ENCODE data around the gene TRIM37. TPM values are rescaled to one million over a fixed set of nuclear protein-coding genes. Genes with fewer than 3 reads are reported as not detected.

The TRIM37 gene
- total and polyA plus RNA-seq, 2 donors from 2014 or later: 9.7 to 19.1 TPM

DNA sequence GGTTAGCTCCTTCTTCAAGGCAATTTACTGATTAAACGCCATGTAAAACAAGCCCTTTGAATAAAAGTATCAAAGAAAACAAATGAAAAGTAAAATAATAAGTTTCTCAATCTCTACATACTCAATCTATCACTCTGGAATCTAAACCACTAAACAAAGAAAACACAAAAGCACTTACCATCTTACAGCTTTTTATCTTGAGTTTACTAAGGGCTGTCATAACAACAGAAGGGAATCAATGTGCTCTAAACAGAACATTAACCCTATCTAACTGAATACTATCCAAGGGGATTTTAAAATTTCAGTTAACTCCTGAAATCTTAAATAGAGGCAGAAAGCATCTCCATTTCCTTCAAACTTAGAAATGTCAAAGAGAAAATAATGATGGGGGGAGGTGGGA lies 44.9 kb upstream of the TRIM37 start:
- intact Hi-C loops (cut with DNase I): no loop called here
- no peaks in the 10 kb centered on the region for H3K36me3 ChIP-seq (ENCODE audit: control insufficient read depth in 2 of 3, insufficient read depth in 3 of 3, low read length in 3 of 3)
- H3K27ac ChIP-seq (ENCODE audit: low read depth in 2 of 2, low read length in 2 of 2): no peak overlapping the region

DNA sequence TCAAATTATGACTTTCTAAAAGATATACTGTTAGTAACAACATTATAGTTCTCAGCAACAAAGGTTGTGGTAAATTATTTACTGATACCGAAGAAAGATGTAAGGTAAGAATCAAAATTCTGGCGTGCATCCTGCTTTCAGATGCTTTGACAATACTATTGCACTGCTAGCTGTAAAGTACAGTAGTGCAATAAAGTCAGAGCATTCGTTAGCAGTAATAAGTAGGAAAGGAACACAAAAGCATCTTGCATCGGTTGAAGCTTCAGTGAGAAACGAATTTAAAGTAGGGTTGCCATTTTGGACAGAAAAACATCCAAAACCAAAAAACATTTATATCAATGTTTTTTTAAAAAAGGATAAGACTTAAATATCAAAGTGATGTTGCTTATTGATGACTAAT lies 44.3 kb upstream of the TRIM37 start:
- H3K4me3 ChIP-seq (ENCODE audit: low read length in 3 of 3): no peak overlapping the region
- H3K27me3 ChIP-seq (ENCODE audit: control insufficient read depth, insufficient read depth, low read length): no peaks in the 10 kb centered on the region
- no peaks in the 10 kb centered on the region for H3K36me3 ChIP-seq (ENCODE audit: control insufficient read depth in 2 of 3, insufficient read depth in 3 of 3, low read length in 3 of 3)
- intact Hi-C loops (cut with DNase I): no loop called here
- H3K9me3 ChIP-seq (ENCODE audit: control insufficient read depth in 2 of 3, insufficient read depth in 1 of 3, low read length in 3 of 3): no peaks in the 10 kb centered on the region
- peaks cover 0 to 3% (median 3%) of the 10 kb centered on the region in 3 donors for H3K4me1 ChIP-seq (ENCODE audit: control insufficient read depth in 2 of 3, insufficient read depth in 2 of 3, low read depth in 1 of 3, low read length in 3 of 3)
- no peak for FAIRE-seq
- no peak overlapping the region for H3K9ac ChIP-seq (ENCODE audit: low read length in 3 of 3)
- TF ChIP-seq, protein P1, sequence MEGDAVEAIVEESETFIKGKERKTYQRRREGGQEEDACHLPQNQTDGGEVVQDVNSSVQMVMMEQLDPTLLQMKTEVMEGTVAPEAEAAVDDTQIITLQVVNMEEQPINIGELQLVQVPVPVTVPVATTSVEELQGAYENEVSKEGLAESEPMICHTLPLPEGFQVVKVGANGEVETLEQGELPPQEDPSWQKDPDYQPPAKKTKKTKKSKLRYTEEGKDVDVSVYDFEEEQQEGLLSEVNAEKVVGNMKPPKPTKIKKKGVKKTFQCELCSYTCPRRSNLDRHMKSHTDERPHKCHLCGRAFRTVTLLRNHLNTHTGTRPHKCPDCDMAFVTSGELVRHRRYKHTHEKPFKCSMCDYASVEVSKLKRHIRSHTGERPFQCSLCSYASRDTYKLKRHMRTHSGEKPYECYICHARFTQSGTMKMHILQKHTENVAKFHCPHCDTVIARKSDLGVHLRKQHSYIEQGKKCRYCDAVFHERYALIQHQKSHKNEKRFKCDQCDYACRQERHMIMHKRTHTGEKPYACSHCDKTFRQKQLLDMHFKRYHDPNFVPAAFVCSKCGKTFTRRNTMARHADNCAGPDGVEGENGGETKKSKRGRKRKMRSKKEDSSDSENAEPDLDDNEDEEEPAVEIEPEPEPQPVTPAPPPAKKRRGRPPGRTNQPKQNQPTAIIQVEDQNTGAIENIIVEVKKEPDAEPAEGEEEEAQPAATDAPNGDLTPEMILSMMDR (IDR thresholded peaks at IDR 0.05; ENCODE audit: borderline replicate concordance, extremely low read depth, insufficient read depth): no peak
- no peak overlapping the region for H3K27ac ChIP-seq (ENCODE audit: low read depth in 2 of 2, low read length in 2 of 2)
- DNase-seq: peak in 2 of 5 donors; percentile 3 to 15

More for the DNA sequence above, 44.9 kb upstream of the TRIM37 start:
- Histone ChIP-seq H3K4me3 (ENCODE audit: low read length in 3 of 3) (no peak overlapping the region), H3K9me3 (ENCODE audit: control insufficient read depth in 2 of 3, insufficient read depth in 1 of 3, low read length in 3 of 3) (no peaks in the 10 kb centered on the region), H3K4me1 (ENCODE audit: control insufficient read depth in 2 of 3, insufficient read depth in 2 of 3, low read depth in 1 of 3, low read length in 3 of 3) (peaks cover 0 to 6% (median 3%) of the 10 kb centered on the region in 3 donors), H3K9ac (ENCODE audit: low read length in 3 of 3) (no peak overlapping the region), H3K27me3 (ENCODE audit: control insufficient read depth, insufficient read depth, low read length) (no peaks in the 10 kb centered on the region)
- peak in 2 of 5 donors; percentile 5 to 14 for DNase-seq
- TF ChIP-seq, protein P1 (IDR thresholded peaks at IDR 0.05; ENCODE audit: borderline replicate concordance, extremely low read depth, insufficient read depth): no peak
- no peak for FAIRE-seq

DNA sequence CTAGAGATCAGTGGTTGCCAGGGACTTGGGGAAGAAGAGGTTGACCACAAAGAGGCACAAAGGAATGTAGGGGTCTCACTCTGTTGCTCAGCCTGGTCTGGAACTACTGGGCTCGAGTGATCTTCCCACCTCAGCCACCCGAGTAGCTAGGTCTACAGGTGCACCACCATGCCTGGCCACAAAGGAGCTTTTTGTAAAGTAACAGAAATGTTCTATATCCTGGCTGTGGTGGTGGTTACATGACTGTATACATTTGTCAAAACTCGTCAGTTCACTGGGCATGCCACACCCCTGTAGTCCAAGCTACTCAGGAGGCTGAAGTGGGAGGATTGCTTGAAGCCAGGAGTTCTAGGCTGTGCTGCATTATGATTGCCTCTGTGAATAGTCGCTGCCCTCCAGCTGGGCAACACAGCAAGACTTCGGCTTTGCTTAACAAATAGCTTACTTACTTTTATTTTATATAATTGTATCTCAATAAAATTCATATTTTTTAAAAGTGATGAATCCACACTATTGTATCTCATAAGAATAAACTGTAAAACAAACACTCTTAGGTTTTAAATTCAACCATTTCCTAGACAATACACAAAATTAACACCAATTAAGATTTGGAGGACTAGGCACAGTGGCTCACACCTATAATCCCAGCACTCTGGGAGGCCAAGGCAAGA lies 43.3 kb upstream of the TRIM37 start:
- TF ChIP-seq, protein P1 (IDR thresholded peaks at IDR 0.05; ENCODE audit: borderline replicate concordance, extremely low read depth, insufficient read depth): no peak
- H3K4me3 ChIP-seq (ENCODE audit: low read length in 3 of 3): no peak overlapping the region

More for the DNA sequence above, 43.3 kb upstream of the TRIM37 start:
- Histone ChIP-seq H3K4me1 (ENCODE audit: control insufficient read depth in 2 of 3, insufficient read depth in 2 of 3, low read depth in 1 of 3, low read length in 3 of 3) (no peaks in the 10 kb centered on the region), H3K9me3 (ENCODE audit: control insufficient read depth in 2 of 3, insufficient read depth in 1 of 3, low read length in 3 of 3) (no peaks in the 10 kb centered on the region), H3K9ac (ENCODE audit: low read length in 3 of 3) (no peak overlapping the region), H3K36me3 (ENCODE audit: control insufficient read depth in 2 of 3, insufficient read depth in 3 of 3, low read length in 3 of 3) (no peaks in the 10 kb centered on the region), H3K27ac (ENCODE audit: low read depth in 2 of 2, low read length in 2 of 2) (no peak overlapping the region), H3K27me3 (ENCODE audit: control insufficient read depth, insufficient read depth, low read length) (no peaks in the 10 kb centered on the region)
- intact Hi-C loops (cut with DNase I): no loop called here
- DNase-seq: no peak
- FAIRE-seq: no peak
